ENCODE results near the gene SPACA6. TPM values are rescaled to one million over a fixed set of nuclear protein-coding genes. Genes with fewer than 3 reads are reported as not detected.
"Not testable (repeated sequence)": the region's sequence is repeated elsewhere in the genome, so short reads cannot be mapped to it uniquely, and the experiment has no call there.

Gene SPACA6
- total RNA-seq, 2 experiments from 2014 or later: 3.1 to 3.9 TPM

GRCh38 chr19:51738523-51738922, 45.4 kb downstream of the SPACA6 start:
- H3K4me1 Mint-ChIP-seq; POLR2A ChIA-PET; H3K9me3 Mint-ChIP-seq; H3K36me3 Mint-ChIP-seq (ENCODE audit: low read depth); H3K27ac Mint-ChIP-seq; DNase-seq; H3K27me3 Mint-ChIP-seq; H3K4me3 Mint-ChIP-seq: not testable (repeated sequence)
- CTCF ChIA-PET: interaction anchor here (1.0 kb wide), 1 partner anchor 39 kb away, joined by 4 read pairs; no protein-coding TSS in a partner anchor

GRCh38 chr19:51739466-51740213, 46.5 kb downstream of the SPACA6 start:
- CTCF ChIA-PET: no interaction called here
- H3K4me3 Mint-ChIP-seq: no peak overlapping the region
- H3K27me3 Mint-ChIP-seq: peaks cover 2% of the 10 kb centered on the region

GRCh38 chr19:51740356-51740755, 47.2 kb downstream of the SPACA6 start:
- H3K27ac Mint-ChIP-seq: no peak overlapping the region
- ChIA-PET CTCF (no interaction called here), POLR2A (no interaction called here)
- H3K27me3 Mint-ChIP-seq: peaks cover 2% of the 10 kb centered on the region
- no peak for DNase-seq
- H3K9me3 Mint-ChIP-seq: no peaks in the 10 kb centered on the region
- no peaks in the 10 kb centered on the region for H3K36me3 Mint-ChIP-seq (ENCODE audit: low read depth)
- H3K4me3 Mint-ChIP-seq: no peak overlapping the region
- no peaks in the 10 kb centered on the region for H3K4me1 Mint-ChIP-seq

More at GRCh38 chr19:51739466-51740213, 46.5 kb downstream of the SPACA6 start:
- Mint-ChIP-seq H3K36me3 (ENCODE audit: low read depth) (no peaks in the 10 kb centered on the region), H3K27ac (no peak overlapping the region), H3K9me3 (no peaks in the 10 kb centered on the region), H3K4me1 (no peaks in the 10 kb centered on the region)
- POLR2A ChIA-PET: no interaction called here
- no peak for DNase-seq

GRCh38 chr19:51742789-51743188, 49.7 kb downstream of the SPACA6 start:
- Mint-ChIP-seq H3K36me3 (ENCODE audit: low read depth) (no peaks in the 10 kb centered on the region), H3K4me3 (no peak overlapping the region), H3K4me1 (no peaks in the 10 kb centered on the region), H3K27ac (no peak overlapping the region), H3K9me3 (no peaks in the 10 kb centered on the region), H3K27me3 (no peaks in the 10 kb centered on the region)
- ChIA-PET POLR2A (no interaction called here), CTCF (interaction anchor here (0.6 to 1.6 kb wide), 3 partner anchors 8 to 1956 kb away, joined by 3 to 7 read pairs (median 4); partner anchors contain the start of gene FPR1)
- no peak for DNase-seq

- Mint-ChIP-seq H3K4me3 (no peak overlapping the region), H3K4me1 (no peaks in the 10 kb centered on the region), H3K27me3 (no peaks in the 10 kb centered on the region), H3K36me3 (ENCODE audit: low read depth) (no peaks in the 10 kb centered on the region), H3K9me3 (no peaks in the 10 kb centered on the region), H3K27ac (no peak overlapping the region)
- DNase-seq: no peak
- ChIA-PET POLR2A (no interaction called here), CTCF (no interaction called here)
Observed at GRCh38 chr19:51743405-51743804, 50.3 kb downstream of the SPACA6 start.

GRCh38 chr19:51746731-51747130, 53.6 kb downstream of the SPACA6 start:
- H3K27me3 Mint-ChIP-seq: no peaks in the 10 kb centered on the region
- H3K36me3 Mint-ChIP-seq (ENCODE audit: low read depth): no peaks in the 10 kb centered on the region
- DNase-seq: no peak
- H3K9me3 Mint-ChIP-seq: no peaks in the 10 kb centered on the region
- POLR2A ChIA-PET: no interaction called here
- CTCF ChIA-PET: no interaction called here
- H3K4me3 Mint-ChIP-seq: no peak overlapping the region
- no peak overlapping the region for H3K27ac Mint-ChIP-seq
- no peaks in the 10 kb centered on the region for H3K4me1 Mint-ChIP-seq

- DNase-seq: no peak
- Mint-ChIP-seq H3K27ac (no peak overlapping the region), H3K27me3 (no peaks in the 10 kb centered on the region), H3K4me3 (no peak overlapping the region), H3K4me1 (no peaks in the 10 kb centered on the region), H3K36me3 (ENCODE audit: low read depth) (no peaks in the 10 kb centered on the region), H3K9me3 (no peaks in the 10 kb centered on the region)
- POLR2A ChIA-PET: no interaction called here
- CTCF ChIA-PET: no interaction called here
Observed at GRCh38 chr19:51749979-51750378, 56.8 kb downstream of the SPACA6 start.

- no peaks in the 10 kb centered on the region for H3K36me3 Mint-ChIP-seq (ENCODE audit: low read depth)
- H3K4me1 Mint-ChIP-seq: no peaks in the 10 kb centered on the region
- no peak for DNase-seq
- H3K4me3 Mint-ChIP-seq: no peak overlapping the region
- no peaks in the 10 kb centered on the region for H3K27me3 Mint-ChIP-seq
- H3K9me3 Mint-ChIP-seq: no peaks in the 10 kb centered on the region
- ChIA-PET CTCF (interaction anchor here (1.2 kb wide), 1 partner anchor 9 kb away, joined by 4 read pairs; no protein-coding TSS in a partner anchor), POLR2A (no interaction called here)
- no peak overlapping the region for H3K27ac Mint-ChIP-seq
Observed at GRCh38 chr19:51750400-51751094, 57.4 kb downstream of the SPACA6 start.

GRCh38 chr19:51751655-51752054, 58.5 kb downstream of the SPACA6 start, which contains the start of gene FPR1:
FPR1 (minus strand) TSS chr19:51751878; CDS start chr19:51746994, 4,884 bp downstream.
- Mint-ChIP-seq H3K36me3 (ENCODE audit: low read depth) (no peaks in the 10 kb centered on the region), H3K4me3 (no peak within 1 kb of the TSS), H3K9me3 (peaks cover under 1% of the 10 kb centered on the region), H3K27me3 (no peaks in the 10 kb centered on the region), H3K4me1 (no peaks in the 10 kb centered on the region), H3K27ac (no peak within 1 kb of the TSS)
- DNase-seq: no peak
- POLR2A ChIA-PET: no interaction called here
- CTCF ChIA-PET: interaction anchor here (1.2 kb wide), 1 partner anchor 10 kb away, joined by 4 read pairs; no protein-coding TSS in a partner anchor

- H3K9me3 Mint-ChIP-seq: peaks cover 2% of the 10 kb centered on the region
- no peaks in the 10 kb centered on the region for H3K27me3 Mint-ChIP-seq
- DNase-seq: no peak
- H3K36me3 Mint-ChIP-seq (ENCODE audit: low read depth): no peaks in the 10 kb centered on the region
- ChIA-PET CTCF (no interaction called here), POLR2A (no interaction called here)
- H3K4me3 Mint-ChIP-seq: no peak overlapping the region
- no peaks in the 10 kb centered on the region for H3K4me1 Mint-ChIP-seq
- no peak overlapping the region for H3K27ac Mint-ChIP-seq
Observed at GRCh38 chr19:51754109-51754508, 61.0 kb downstream of the SPACA6 start.

- H3K27ac Mint-ChIP-seq: no peak overlapping the region
- ChIA-PET POLR2A (no interaction called here), CTCF (no interaction called here)
- no peaks in the 10 kb centered on the region for H3K27me3 Mint-ChIP-seq
- no peak overlapping the region for H3K4me3 Mint-ChIP-seq
- H3K4me1 Mint-ChIP-seq: no peaks in the 10 kb centered on the region
- peaks cover 2% of the 10 kb centered on the region for H3K9me3 Mint-ChIP-seq
- DNase-seq: no peak
- H3K36me3 Mint-ChIP-seq (ENCODE audit: low read depth): no peaks in the 10 kb centered on the region
Observed at GRCh38 chr19:51754770-51755169, 61.6 kb downstream of the SPACA6 start.
